HS-5 (cell line): ENCODE data around the gene UBR2.
"Not testable (repeated sequence)": the region's sequence is repeated elsewhere in the genome, so short reads cannot be mapped to it uniquely, and the experiment has no call there.

Experiments used
- DNase-seq: peaks from one replicate; pipeline ENCODE4 v3.0.0-alpha.2; 2012; ENCODE audit warnings: low read depth

UBR2 gene

GRCh38 chr6:42727627-42728026 lies 163.8 kb downstream of the UBR2 start:
- no peak for DNase-seq

- no peak for DNase-seq
Measured at GRCh38 chr6:42729731-42730130, 165.9 kb downstream of the UBR2 start.

- DNase-seq: not testable (repeated sequence)
Measured at GRCh38 chr6:42733867-42734481, 170.1 kb downstream of the UBR2 start.

- DNase-seq: no peak
Measured at GRCh38 chr6:42735976-42736375, 172.1 kb downstream of the UBR2 start.

GRCh38 chr6:42740725-42741124 lies 176.9 kb downstream of the UBR2 start:
- DNase-seq: no peak

- no peak for DNase-seq
Measured at GRCh38 chr6:42742116-42742894, 178.5 kb downstream of the UBR2 start.
